Neural progenitor cell (in vitro differentiated cells): ENCODE results near the gene IGSF3.

Source experiments
- CTCF ChIP-seq: fragments of 200-600 bp; sonication (generic); IDR thresholded peaks from 2 replicates; pipeline ENCODE4 v1.5.1; 2017; ENCODE audit warnings: antibody characterized with exemption, mild to moderate bottlenecking
- EZH2phosphoT487 ChIP-seq: fragments of 200-600 bp; sonication (generic); IDR thresholded peaks from 2 replicates; pipeline ENCODE4 v1.6.1; 2017; ENCODE audit warnings: antibody characterized with exemption

GRCh38 chr1:116586741-116587143 is 80.8 kb downstream of the IGSF3 start:
- TF ChIP-seq CTCF (no peak), EZH2phosphoT487 (no peak)
